ENCODE results near the gene KANK2. TPM values are rescaled to one million over a fixed set of nuclear protein-coding genes. Genes with fewer than 3 reads are reported as not detected.

Gene KANK2
- total and polyA plus RNA-seq, 2 of the 13 experiments (the other 11 are each of a cell fraction or from before 2014, with no cell fraction given): 5.7 to 12.9 TPM

GRCh38 chr19:11236324-11237301 lies 39.3 kb upstream of the KANK2 start (continued):
- TF ChIP-seq ZBTB46 (CRISPR knock-in tag; IDR thresholded peaks at IDR 0.05; ENCODE audit: borderline replicate concordance) (no peak), KAT7 (CRISPR knock-in tag; IDR thresholded peaks at IDR 0.05; ENCODE audit: borderline replicate concordance) (peak; percentile 66; the same call in 1 of the 2 replicates), PRMT3 (CRISPR knock-in tag; IDR thresholded peaks at IDR 0.05; ENCODE audit: borderline replicate concordance, low read depth) (no peak), ZNF274 (CRISPR knock-in tag; IDR thresholded peaks at IDR 0.05) (peak; percentile 23; the same call in 1 of the 2 replicates), ZNF205 (CRISPR knock-in tag; IDR thresholded peaks at IDR 0.05) (peak; percentile 21; the same call in 1 of the 2 replicates), KLF6 (CRISPR knock-in tag; IDR thresholded peaks at IDR 0.05) (no peak; the same call in 1 of the 2 replicates), ZNF703 (CRISPR knock-in tag; IDR thresholded peaks at IDR 0.05; ENCODE audit: borderline replicate concordance) (no peak), ZNF282 (IDR thresholded peaks at IDR 0.05; ENCODE audit: partially characterized antibody) (no peak), KDM5B (CRISPR knock-in tag; IDR thresholded peaks at IDR 0.05; ENCODE audit: borderline replicate concordance) (peak; percentile 46; the same call in 1 of the 2 replicates), ZBTB2 (CRISPR knock-in tag; IDR thresholded peaks at IDR 0.05; ENCODE audit: low read depth) (peak; percentile 66; the same call in 1 of the 2 replicates), DNMT1 (CRISPR knock-in tag; IDR thresholded peaks at IDR 0.05) (no peak), ATRX (CRISPR knock-in tag; IDR thresholded peaks at IDR 0.05; ENCODE audit: borderline replicate concordance) (no peak), ZNF547 (CRISPR knock-in tag; IDR thresholded peaks at IDR 0.05) (no peak; the same call in 1 of the 2 replicates), TFE3 (CRISPR knock-in tag; IDR thresholded peaks at IDR 0.05) (no peak; the same call in none of the 2 replicates), ZXDC (CRISPR knock-in tag; IDR thresholded peaks at IDR 0.05) (no peak; the same call in 1 of the 2 replicates), RXRA (CRISPR knock-in tag; IDR thresholded peaks at IDR 0.05) (peak; percentile 98), ZBTB20 (CRISPR knock-in tag; IDR thresholded peaks at IDR 0.05; ENCODE audit: borderline replicate concordance, low read depth) (no peak), IKZF1 (IDR thresholded peaks at IDR 0.05) (no peak), TEAD2 (CRISPR knock-in tag; IDR thresholded peaks at IDR 0.05) (no peak), POGZ (CRISPR knock-in tag; IDR thresholded peaks at IDR 0.05) (peak; percentile 71; the same call in 1 of the 2 replicates), TBX3 (IDR thresholded peaks at IDR 0.05; ENCODE audit: borderline replicate concordance) (no peak), SP5 (CRISPR knock-in tag; IDR thresholded peaks at IDR 0.05; ENCODE audit: borderline replicate concordance, low read depth) (peak; percentile 97)

Data from HepG2 (cell line).